Smooth muscle cell (in vitro differentiated cells): ENCODE data around the gene TLN1. TPM values are rescaled to one million over a fixed set of nuclear protein-coding genes. Genes with fewer than 3 reads are reported as not detected.

Experiments used
- DNase-seq: peaks from one replicate; lab custom pipeline; 2025; ENCODE audit not compliant: unreplicated experiment; lab: John Stamatoyannopoulos, UW
- H2AFZ ChIP-seq: fragments of 200-600 bp; sonication (generic); 2 replicates; pipeline ENCODE4 v1.6.0; 2016; ENCODE audit warnings: antibody characterized with exemption, low read depth, mild to moderate bottlenecking
- H3F3A ChIP-seq: fragments of 200-600 bp; sonication (generic); 2 replicates; pipeline ENCODE4 v1.6.0; 2017; ENCODE audit warnings: antibody characterized with exemption, low read depth
- H3K27ac ChIP-seq: fragments of 200-600 bp; sonication (generic); 2 replicates; pipeline ENCODE4 v1.5.1; 2016; ENCODE audit warnings: low read depth, mild to moderate bottlenecking
- H3K27me3 ChIP-seq: fragments of 200-600 bp; sonication (generic); 2 replicates; pipeline ENCODE4 v1.6.1; 2016; ENCODE audit warnings: low read depth, mild to moderate bottlenecking
- H3K36me3 ChIP-seq: fragments of 200-600 bp; sonication (generic); 2 replicates; pipeline ENCODE4 v1.5.1; 2016; ENCODE audit warnings: low read depth
- H3K4me1 ChIP-seq: fragments of 200-600 bp; sonication (generic); 2 replicates; pipeline ENCODE4 v1.5.1; 2016; ENCODE audit warnings: low read depth
- H3K4me2 ChIP-seq: fragments of 200-600 bp; sonication (generic); 2 replicates; pipeline ENCODE4 v1.6.0; 2016; ENCODE audit warnings: mild to moderate bottlenecking
- H3K4me3 ChIP-seq: fragments of 200-600 bp; sonication (generic); 2 replicates; pipeline ENCODE4 v1.5.1; 2016; ENCODE audit warnings: mild to moderate bottlenecking
- H3K79me2 ChIP-seq: fragments of 200-600 bp; sonication (generic); 2 replicates; pipeline ENCODE4 v1.6.0; 2016; ENCODE audit warnings: low read depth, mild to moderate bottlenecking
- H3K9ac ChIP-seq: fragments of 200-600 bp; sonication (generic); 2 replicates; pipeline ENCODE4 v1.6.0; 2016; ENCODE audit warnings: low read depth
- H3K9me3 ChIP-seq: fragments of 200-600 bp; sonication (generic); replicated peaks from 2 replicates; pipeline ENCODE4 v1.5.1; 2016; ENCODE audit warnings: low read depth
- H4K20me1 ChIP-seq: fragments of 200-600 bp; sonication (generic); 2 replicates; pipeline ENCODE4 v1.6.0; 2016; ENCODE audit warnings: low read depth
- WGBS: methylation state at CpG from one replicate; pipeline ENCODE4 v1.1.7; 2016; ENCODE audit warnings: low lambda C conversion rate; 5-methylcytosine and 5-hydroxymethylcytosine counted together
- polyA plus RNA-seq: library from polyadenylated mRNA; unstranded; fragments of >200 nt; fragmentation: Nextera tagmentation; extraction: Ambion mirVana; gene quantifications from 2 replicates; pipeline ENCODE4 v1.2.1, GENCODE V29; 2016
- total RNA-seq: library from RNA; depleted of rRNA; stranded (reverse); fragments of >200 nt; gene quantifications from 2 replicates; pipeline ENCODE4 v1.2.3, GENCODE V29; 2014
- TF ChIP-seq, protein P1 (sequence below): fragments of 200-600 bp; sonication (generic); IDR thresholded peaks from 2 replicates; pipeline ENCODE4 v1.5.1; 2017; ENCODE audit warnings: borderline replicate concordance, mild to moderate bottlenecking, antibody characterized with exemption; ENCODE audit not compliant: insufficient read depth, poor library complexity, severe bottlenecking

Gene TLN1
- total and polyA plus RNA-seq, 2 experiments from 2014 or later, result 130 to 145 TPM

DNA sequence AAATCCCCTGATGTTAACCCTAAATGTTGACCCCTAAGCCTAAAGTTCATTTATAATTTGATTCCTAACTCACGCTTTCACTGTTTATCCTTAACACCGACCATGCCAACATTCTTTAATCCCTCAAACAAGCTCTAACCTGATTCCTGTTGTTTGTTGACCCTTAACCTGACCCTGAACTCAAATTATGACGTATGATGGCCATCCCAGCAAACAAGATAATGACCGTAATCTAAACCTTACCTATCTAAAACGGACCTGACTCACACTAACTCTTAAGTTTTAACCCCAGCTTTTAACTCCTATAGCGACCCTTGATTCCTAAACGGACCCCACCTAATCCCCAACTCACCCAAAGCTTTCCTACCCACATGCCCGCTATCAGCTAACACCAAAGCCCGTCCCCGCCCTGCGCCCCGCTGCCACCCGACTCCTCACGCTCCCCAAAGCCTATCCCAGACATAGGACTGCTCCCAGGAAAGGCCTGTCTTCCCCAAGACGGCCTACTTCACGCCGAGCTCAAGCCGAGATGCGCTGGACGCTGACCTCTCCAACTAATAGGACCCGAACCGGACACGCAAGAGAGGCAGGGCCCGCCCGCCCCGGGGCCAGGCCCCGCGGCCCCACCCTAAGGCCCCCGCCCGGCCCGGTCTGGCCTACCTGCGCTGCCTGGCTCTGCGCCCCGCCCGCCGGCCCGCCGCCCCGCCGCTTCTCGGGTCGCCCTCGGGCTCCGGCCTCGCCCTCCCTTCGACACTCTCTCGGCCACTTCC is 395 bp downstream of the TLN1 start:
- Histone ChIP-seq H3K9ac (peak overlapping the region; percentile 86), H3K4me1 (peaks cover 49% of the 10 kb centered on the region), H3K27me3 (no peaks in the 10 kb centered on the region), H3K9me3 (no peaks in the 10 kb centered on the region), H3F3A (peaks cover 27% of the 10 kb centered on the region), H3K27ac (peak overlapping the region; percentile 94), H2AFZ (no peak overlapping the region), H3K4me2 (peak overlapping the region; percentile 92), H3K4me3 (peak overlapping the region; percentile 83), H3K36me3 (no peaks in the 10 kb centered on the region), H3K79me2 (peaks cover 75% of the 10 kb centered on the region), H4K20me1 (peaks cover 54% of the 10 kb centered on the region)
- TF ChIP-seq, protein P1, sequence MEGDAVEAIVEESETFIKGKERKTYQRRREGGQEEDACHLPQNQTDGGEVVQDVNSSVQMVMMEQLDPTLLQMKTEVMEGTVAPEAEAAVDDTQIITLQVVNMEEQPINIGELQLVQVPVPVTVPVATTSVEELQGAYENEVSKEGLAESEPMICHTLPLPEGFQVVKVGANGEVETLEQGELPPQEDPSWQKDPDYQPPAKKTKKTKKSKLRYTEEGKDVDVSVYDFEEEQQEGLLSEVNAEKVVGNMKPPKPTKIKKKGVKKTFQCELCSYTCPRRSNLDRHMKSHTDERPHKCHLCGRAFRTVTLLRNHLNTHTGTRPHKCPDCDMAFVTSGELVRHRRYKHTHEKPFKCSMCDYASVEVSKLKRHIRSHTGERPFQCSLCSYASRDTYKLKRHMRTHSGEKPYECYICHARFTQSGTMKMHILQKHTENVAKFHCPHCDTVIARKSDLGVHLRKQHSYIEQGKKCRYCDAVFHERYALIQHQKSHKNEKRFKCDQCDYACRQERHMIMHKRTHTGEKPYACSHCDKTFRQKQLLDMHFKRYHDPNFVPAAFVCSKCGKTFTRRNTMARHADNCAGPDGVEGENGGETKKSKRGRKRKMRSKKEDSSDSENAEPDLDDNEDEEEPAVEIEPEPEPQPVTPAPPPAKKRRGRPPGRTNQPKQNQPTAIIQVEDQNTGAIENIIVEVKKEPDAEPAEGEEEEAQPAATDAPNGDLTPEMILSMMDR, result no peak
- no peak for DNase-seq
- WGBS, result under 1% methylated on average over 29 of the region's 47 CpGs

DNA sequence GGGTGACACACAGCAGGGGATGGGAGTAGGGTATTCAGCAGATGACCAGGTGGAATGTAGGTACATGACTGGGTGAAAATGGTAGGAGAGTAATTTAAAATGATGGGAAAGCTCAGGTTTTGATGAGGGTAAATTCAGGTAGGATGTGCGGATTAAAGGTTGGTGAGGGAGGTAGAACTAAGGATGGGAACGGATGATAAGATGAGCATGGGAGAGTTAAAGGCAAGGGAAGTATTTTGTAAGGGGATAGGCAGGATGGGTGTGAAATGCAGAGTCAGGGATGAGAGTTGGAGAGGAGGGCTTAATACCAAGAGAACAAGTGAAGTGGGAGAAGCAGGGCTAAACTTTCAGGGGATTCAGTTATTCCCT is 1.5 kb downstream of the TLN1 start:
- H3F3A ChIP-seq, result peaks cover 22% of the 10 kb centered on the region
- peaks cover 85% of the 10 kb centered on the region for H3K79me2 ChIP-seq
- H3K4me3 ChIP-seq, result peak overlapping the region; percentile 83
- peak overlapping the region; percentile 94 for H3K27ac ChIP-seq
- peak overlapping the region; percentile 92 for H3K4me2 ChIP-seq
- H3K4me1 ChIP-seq, result peaks cover 49% of the 10 kb centered on the region
- H2AFZ ChIP-seq, result no peak overlapping the region
- H4K20me1 ChIP-seq, result peaks cover 55% of the 10 kb centered on the region
- TF ChIP-seq, protein P1, result no peak
- WGBS, result 73% methylated on average over 2 of the region's 2 CpGs
- no peaks in the 10 kb centered on the region for H3K36me3 ChIP-seq
- DNase-seq, result no peak
- H3K9ac ChIP-seq, result peak overlapping the region; percentile 86
- H3K27me3 ChIP-seq, result no peaks in the 10 kb centered on the region
- no peaks in the 10 kb centered on the region for H3K9me3 ChIP-seq

DNA sequence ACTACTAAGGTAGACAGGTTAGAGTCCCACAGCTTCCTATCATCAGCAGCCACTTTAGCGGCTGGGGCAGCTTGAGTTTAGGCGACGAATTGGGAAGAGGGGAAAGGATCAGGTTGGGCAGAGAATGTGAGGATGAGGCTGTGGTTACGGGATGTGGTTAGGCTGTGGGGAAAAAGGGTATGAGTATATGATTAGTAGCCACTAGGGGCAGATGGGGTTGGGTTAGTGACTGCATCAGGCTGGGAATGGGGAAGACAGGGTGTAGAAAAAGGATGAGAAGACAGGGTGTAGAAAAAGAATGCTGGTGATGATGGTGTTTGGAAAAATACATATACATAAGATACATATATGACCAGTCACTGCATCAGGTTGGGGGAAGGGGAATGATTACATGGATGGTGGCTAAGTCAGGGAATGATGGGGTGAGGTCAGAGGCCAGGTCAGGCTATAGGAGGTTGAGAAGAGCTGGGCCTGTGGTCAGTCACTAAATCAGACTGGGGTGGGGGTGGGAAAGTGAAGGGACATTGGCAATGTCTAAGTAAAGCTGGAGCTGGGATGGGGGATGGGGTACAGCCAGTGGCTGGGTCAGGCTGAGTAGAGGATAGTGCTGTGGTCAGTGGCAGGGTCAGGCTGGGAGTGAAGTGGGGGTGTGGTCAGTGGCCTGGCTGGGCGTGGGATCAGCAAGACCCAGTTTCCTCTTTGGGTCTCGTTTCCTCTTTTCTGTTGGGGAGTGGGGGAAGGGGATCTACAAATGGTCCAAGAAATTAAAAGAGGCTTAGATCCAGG is 2.1 kb downstream of the TLN1 start:
- no peaks in the 10 kb centered on the region for H3K9me3 ChIP-seq
- 9% methylated on average over 6 of the region's 6 CpGs for WGBS
- H4K20me1 ChIP-seq, result peaks cover 61% of the 10 kb centered on the region
- no peak for DNase-seq
- H3K4me3 ChIP-seq, result peak overlapping the region; percentile 83
- peaks cover 16% of the 10 kb centered on the region for H3F3A ChIP-seq
- peak overlapping the region; percentile 94 for H3K27ac ChIP-seq
- H3K27me3 ChIP-seq, result no peaks in the 10 kb centered on the region
- peak overlapping the region; percentile 92 for H3K4me2 ChIP-seq
- H2AFZ ChIP-seq, result no peak overlapping the region
- TF ChIP-seq, protein P1, result peak; percentile 48
- peaks cover 49% of the 10 kb centered on the region for H3K4me1 ChIP-seq
- H3K79me2 ChIP-seq, result peaks cover 85% of the 10 kb centered on the region
- H3K9ac ChIP-seq, result peak overlapping the region; percentile 4
- no peaks in the 10 kb centered on the region for H3K36me3 ChIP-seq
